Astrocyte of the cerebellum (primary cell): ENCODE data around the gene GPR17.

ENCODE experiments used
- DNase-seq: peaks from one replicate; pipeline ENCODE4 v3.0.0-alpha.2; 2011; ENCODE audit warnings: low read depth
- H3K4me3 ChIP-seq: 2 replicates; pipeline ENCODE4 v1.5.1; 2011; ENCODE audit warnings: mild to moderate bottlenecking, low read depth, low read length, moderate library complexity
- in situ Hi-C: cut with HindIII; loops from 2 replicates; pipeline ENCODE4 v1.10.0; 2017; ENCODE audit warnings: low sequenced_read_pairs
- TF ChIP-seq, protein P1 (sequence below): IDR thresholded peaks from 2 replicates; pipeline ENCODE4 v1.5.1; 2012; ENCODE audit warnings: low read length, low read depth, moderate library complexity, mild to moderate bottlenecking; ENCODE audit errors: missing control alignments

Gene GPR17

GRCh38 chr2:127694986-127695385 lies 49.0 kb downstream of the GPR17 start:
- no peak overlapping the region for H3K4me3 ChIP-seq
- in situ Hi-C loops: no loop called here
- DNase-seq: no peak
- TF ChIP-seq, protein P1, sequence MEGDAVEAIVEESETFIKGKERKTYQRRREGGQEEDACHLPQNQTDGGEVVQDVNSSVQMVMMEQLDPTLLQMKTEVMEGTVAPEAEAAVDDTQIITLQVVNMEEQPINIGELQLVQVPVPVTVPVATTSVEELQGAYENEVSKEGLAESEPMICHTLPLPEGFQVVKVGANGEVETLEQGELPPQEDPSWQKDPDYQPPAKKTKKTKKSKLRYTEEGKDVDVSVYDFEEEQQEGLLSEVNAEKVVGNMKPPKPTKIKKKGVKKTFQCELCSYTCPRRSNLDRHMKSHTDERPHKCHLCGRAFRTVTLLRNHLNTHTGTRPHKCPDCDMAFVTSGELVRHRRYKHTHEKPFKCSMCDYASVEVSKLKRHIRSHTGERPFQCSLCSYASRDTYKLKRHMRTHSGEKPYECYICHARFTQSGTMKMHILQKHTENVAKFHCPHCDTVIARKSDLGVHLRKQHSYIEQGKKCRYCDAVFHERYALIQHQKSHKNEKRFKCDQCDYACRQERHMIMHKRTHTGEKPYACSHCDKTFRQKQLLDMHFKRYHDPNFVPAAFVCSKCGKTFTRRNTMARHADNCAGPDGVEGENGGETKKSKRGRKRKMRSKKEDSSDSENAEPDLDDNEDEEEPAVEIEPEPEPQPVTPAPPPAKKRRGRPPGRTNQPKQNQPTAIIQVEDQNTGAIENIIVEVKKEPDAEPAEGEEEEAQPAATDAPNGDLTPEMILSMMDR: no peak

GRCh38 chr2:127695491-127696472 lies 49.8 kb downstream of the GPR17 start:
- peak overlapping the region; percentile 27 for H3K4me3 ChIP-seq
- TF ChIP-seq, protein P1: peak; percentile 44
- DNase-seq: no peak
- in situ Hi-C loops: no loop called here

DNA sequence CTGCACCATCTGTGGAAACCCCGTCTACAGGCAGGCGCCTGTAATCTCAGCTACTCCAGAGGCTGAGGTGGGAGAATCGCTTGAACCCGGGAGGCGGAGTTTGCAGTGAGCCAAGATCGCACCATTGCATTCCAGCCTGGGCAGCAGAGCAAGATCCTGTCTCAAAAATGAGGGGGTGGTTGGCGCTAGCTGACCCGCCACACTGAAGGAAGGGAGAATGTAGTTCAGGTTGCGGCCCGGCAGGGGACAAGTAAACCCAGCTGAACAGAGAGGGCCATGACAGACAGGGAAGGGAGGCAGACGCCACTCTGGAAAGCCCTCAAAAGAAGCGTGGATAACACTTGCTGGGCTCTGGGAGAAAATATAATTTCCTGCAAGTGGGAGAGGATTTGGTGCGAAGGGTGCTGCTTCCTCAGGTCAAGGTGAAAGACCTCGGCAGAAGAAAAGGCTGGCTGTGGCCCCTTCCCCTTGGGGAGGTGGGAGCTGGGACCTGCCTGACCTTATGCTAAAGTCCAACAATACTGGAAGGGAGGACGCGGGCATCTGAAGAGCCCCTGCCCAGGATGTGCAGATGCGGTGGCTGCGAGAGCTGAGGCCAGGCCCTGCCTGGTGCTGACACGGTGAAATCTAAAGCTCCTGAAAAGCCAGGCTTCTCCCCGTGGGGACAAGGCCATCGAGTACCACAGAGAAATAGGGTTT lies 51.7 kb downstream of the GPR17 start:
- DNase-seq: no peak
- in situ Hi-C loops: no loop called here
- TF ChIP-seq, protein P1: no peak
- H3K4me3 ChIP-seq: no peak overlapping the region

DNA sequence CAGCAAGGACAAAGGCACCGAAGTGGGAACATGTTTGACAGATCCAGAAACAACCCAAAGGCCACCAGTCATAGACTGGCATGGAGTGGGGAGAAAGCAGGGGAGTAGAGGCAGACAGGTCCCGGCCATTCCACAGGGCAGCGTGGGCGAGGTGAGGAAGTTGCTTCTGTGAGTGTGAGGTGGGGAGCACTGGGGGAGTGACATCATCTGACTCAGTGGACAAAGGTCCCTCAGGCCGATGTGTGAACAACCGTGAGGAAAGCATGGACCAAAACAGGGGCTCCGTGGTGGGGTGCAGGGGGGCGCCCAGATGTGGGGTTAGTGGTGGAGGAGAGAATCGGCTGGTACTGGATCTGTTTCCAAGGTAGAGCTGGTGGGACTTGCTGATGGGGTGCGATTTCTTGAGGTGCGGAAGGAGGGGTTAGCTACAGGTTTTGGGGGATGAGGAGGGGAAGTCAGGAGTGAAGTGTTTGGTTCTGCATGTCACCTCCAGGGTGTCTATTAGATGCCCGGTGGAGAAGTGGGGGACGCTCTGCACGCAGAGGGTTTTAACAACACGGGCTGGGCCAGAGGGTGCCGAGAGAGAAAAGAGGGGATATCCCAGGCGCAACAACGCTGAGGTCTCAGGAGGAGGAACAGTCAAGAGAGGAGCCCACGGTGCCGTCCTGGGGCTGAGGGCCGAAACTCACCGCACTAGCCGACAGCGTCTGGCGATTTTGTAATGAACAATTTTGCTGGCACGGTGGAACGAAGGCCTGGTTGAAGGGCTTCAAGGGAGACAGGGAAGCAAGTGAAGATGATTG lies 52.8 kb downstream of the GPR17 start:
- no peak overlapping the region for H3K4me3 ChIP-seq
- in situ Hi-C loops: no loop called here
- DNase-seq: no peak
- TF ChIP-seq, protein P1: no peak

GRCh38 chr2:127700527-127701192 lies 54.7 kb downstream of the GPR17 start:
- peak overlapping the region; percentile 63 for H3K4me3 ChIP-seq
- in situ Hi-C loops: no loop called here
- DNase-seq: no peak
- TF ChIP-seq, protein P1: no peak
